ENCODE data around the gene NSRP1. TPM values are rescaled to one million over a fixed set of nuclear protein-coding genes. Genes with fewer than 3 reads are reported as not detected.

The NSRP1 gene
- total and polyA plus RNA-seq, 2 of the 13 experiments (the other 11 are each of a cell fraction or from before 2014, with no cell fraction given): 7.0 to 14.3 TPM

- TF ChIP-seq ZBTB26 (CRISPR knock-in tag; IDR thresholded peaks at IDR 0.05; ENCODE audit: borderline replicate concordance) (0 out of 2 replicates have a peak, but pooled peaks have one; percentile 54), ATF1 (CRISPR knock-in tag; IDR thresholded peaks at IDR 0.05) (peak; percentile 90), HMGXB3 (CRISPR knock-in tag; IDR thresholded peaks at IDR 0.05; ENCODE audit: borderline replicate concordance) (peak; percentile 70; the same call in 1 of the 2 replicates), TBX3 (IDR thresholded peaks at IDR 0.05; ENCODE audit: borderline replicate concordance) (no peak), MTF1 (CRISPR knock-in tag; IDR thresholded peaks at IDR 0.05) (no peak), ETV6 (CRISPR knock-in tag; conservative IDR thresholded peaks at IDR 0.05) (no peak), SALL1 (CRISPR knock-in tag; IDR thresholded peaks at IDR 0.05) (peak; percentile 92), ZNF230 (CRISPR knock-in tag; IDR thresholded peaks at IDR 0.05) (no peak), NR2F1 (CRISPR knock-in tag; IDR thresholded peaks at IDR 0.05) (no peak), BCL3 (CRISPR knock-in tag; IDR thresholded peaks at IDR 0.05) (peak; percentile 76; the same call in 1 of the 2 replicates), NPAS2 (CRISPR knock-in tag; IDR thresholded peaks at IDR 0.05; ENCODE audit: borderline replicate concordance) (no peak), ZNF44 (CRISPR knock-in tag; IDR thresholded peaks at IDR 0.05) (no peak), CENPT (CRISPR knock-in tag; IDR thresholded peaks at IDR 0.05; ENCODE audit: low read depth) (no peak), ZKSCAN1 (IDR thresholded peaks at IDR 0.05; ENCODE audit: low read length) (no peak), EZH2 (conservative IDR thresholded peaks at IDR 0.05; ENCODE audit: low read depth, low read length) (no peak), ZNF589 (CRISPR knock-in tag; conservative IDR thresholded peaks at IDR 0.05) (no peak), ZBTB34 (CRISPR knock-in tag; IDR thresholded peaks at IDR 0.05) (no peak), TCF7L2 (IDR thresholded peaks at IDR 0.05; ENCODE audit: low read depth, low read length) (no peak), TARDBP (CRISPR knock-in tag; IDR thresholded peaks at IDR 0.05) (0 out of 2 replicates have a peak, but pooled peaks have one; percentile 83), ZNF619 (CRISPR knock-in tag; IDR thresholded peaks at IDR 0.05) (no peak), SIX1 (CRISPR knock-in tag; IDR thresholded peaks at IDR 0.05; ENCODE audit: borderline replicate concordance) (no peak; the same call in 1 of the 2 replicates)
Observed at GRCh38 chr17:30116661-30117551, at the start of gene NSRP1 (continued).

Data from HepG2 (cell line).